PC-3 (cell line): ENCODE data around the gene EFCAB9.

Experiments
- EZH2 ChIP-seq: fragments of 300-600 bp; sonication (generic); IDR thresholded peaks from one replicate; pipeline ENCODE4 v1.6.1; 2017; ENCODE audit warnings: antibody characterized with exemption, mild to moderate bottlenecking, low read length; ENCODE audit not compliant: unreplicated experiment
- TF ChIP-seq, protein P1 (sequence below): fragments of 300-600 bp; sonication (generic); conservative IDR thresholded peaks from 2 replicates; pipeline ENCODE4 v1.5.1; 2017; ENCODE audit warnings: antibody characterized with exemption, low read depth, mild to moderate bottlenecking, low read length

DNA sequence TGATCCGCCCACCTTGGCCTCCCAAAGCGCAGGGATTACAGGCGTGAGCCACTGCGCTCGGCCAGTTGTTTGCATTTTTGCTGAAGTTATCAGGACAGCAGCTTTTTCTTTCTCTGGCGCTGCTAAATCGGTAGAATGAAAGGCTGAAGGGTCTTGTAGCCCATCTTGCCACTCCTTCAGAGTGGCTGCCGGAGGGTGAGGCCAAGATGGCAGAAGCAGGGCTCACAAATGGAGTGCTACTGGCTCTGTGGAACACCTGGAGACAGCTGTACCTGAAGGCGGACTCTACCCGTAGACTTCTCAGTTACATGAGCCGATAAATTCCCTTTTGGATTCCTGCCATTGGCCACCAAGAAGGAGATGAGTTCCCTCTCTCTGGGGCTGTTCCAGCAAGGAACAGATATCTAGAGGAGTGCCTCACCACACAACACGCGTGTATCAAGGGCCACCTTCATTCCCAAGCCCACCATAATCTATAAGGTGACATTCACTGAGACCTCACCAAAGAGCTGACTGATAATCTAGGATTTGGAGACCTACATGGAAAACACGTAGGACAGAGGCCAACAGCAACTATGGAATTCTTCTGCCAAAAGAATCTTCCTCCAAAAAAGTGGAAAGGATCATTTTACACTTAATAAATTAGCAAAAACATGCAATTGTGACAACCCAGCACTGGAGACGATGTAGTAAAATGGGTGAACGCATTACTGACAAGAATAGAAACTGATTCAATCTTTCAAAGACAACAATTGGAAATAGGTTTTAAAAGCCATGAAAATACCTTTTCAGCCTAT, 27.7 kb upstream of the EFCAB9 start:
- TF ChIP-seq, protein P1, sequence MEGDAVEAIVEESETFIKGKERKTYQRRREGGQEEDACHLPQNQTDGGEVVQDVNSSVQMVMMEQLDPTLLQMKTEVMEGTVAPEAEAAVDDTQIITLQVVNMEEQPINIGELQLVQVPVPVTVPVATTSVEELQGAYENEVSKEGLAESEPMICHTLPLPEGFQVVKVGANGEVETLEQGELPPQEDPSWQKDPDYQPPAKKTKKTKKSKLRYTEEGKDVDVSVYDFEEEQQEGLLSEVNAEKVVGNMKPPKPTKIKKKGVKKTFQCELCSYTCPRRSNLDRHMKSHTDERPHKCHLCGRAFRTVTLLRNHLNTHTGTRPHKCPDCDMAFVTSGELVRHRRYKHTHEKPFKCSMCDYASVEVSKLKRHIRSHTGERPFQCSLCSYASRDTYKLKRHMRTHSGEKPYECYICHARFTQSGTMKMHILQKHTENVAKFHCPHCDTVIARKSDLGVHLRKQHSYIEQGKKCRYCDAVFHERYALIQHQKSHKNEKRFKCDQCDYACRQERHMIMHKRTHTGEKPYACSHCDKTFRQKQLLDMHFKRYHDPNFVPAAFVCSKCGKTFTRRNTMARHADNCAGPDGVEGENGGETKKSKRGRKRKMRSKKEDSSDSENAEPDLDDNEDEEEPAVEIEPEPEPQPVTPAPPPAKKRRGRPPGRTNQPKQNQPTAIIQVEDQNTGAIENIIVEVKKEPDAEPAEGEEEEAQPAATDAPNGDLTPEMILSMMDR: no peak
- TF ChIP-seq EZH2: no peak
